Peyer's patch (tissue), 4 donors: ENCODE results near the gene PLCE1. TPM values are rescaled to one million over a fixed set of nuclear protein-coding genes. Genes with fewer than 3 reads are reported as not detected.

Experiments used
- DNase-seq, 3 donors: peaks; one replicate each; pipeline ENCODE4 v3.0.0-alpha.2; 2017 to 2019
- H3K27ac ChIP-seq, 4 donors: fragments of 200-600 bp; sonication (generic); one replicate each; pipeline ENCODE4 v1.5.1; 2016 to 2019
- H3K27me3 ChIP-seq, 2 donors: fragments of 200-600 bp; sonication (generic); one replicate each; pipeline ENCODE4 v1.5.1; 2019
- H3K36me3 ChIP-seq, 3 donors: fragments of 200-600 bp; sonication (generic); one replicate each; pipeline ENCODE4 v1.5.1; 2016 to 2019
- H3K4me1 ChIP-seq, 4 donors: fragments of 200-600 bp; sonication (generic); one replicate each; pipeline ENCODE4 v1.5.1; 2016 to 2019
- H3K4me3 ChIP-seq, 4 donors: fragments of 200-600 bp; sonication (generic); 1 replicate in 3 of 4; 2 replicates in 1 of 4; pipeline ENCODE4 v1.5.1; 2016 to 2019; ENCODE audit warnings: mild to moderate bottlenecking in 1 of 4
- H3K9me3 ChIP-seq, 4 donors: fragments of 200-600 bp; sonication (generic); one replicate each; pipeline ENCODE4 v1.5.1; 2016 to 2019; ENCODE audit warnings: mild to moderate bottlenecking in 1 of 4
- POLR2A ChIP-seq, 2 donors: fragments of 450-650 bp; IDR thresholded peaks; one replicate each; pipeline ENCODE4 v1.5.1; 2017; ENCODE audit warnings: antibody characterized with exemption in 2 of 2, mild to moderate bottlenecking in 2 of 2, moderate library complexity in 2 of 2
- total RNA-seq, 4 donors: library from RNA; depleted of rRNA; stranded (reverse); fragments of >200 nt; gene quantifications; one replicate each; pipeline ENCODE4 v1.1.0, GENCODE V29; 2016
- TF ChIP-seq, protein P1 (sequence below), 6 experiments: fragments of 450-650 bp in 4 of 6; fragments of 200-600 bp in 2 of 6; sonication (generic) in 1 of 6; IDR thresholded peaks; one replicate each; pipeline ENCODE4 v1.5.1; 2017 to 2019; ENCODE audit warnings: antibody characterized with exemption in 6 of 6, mild to moderate bottlenecking in 3 of 6, moderate library complexity in 1 of 6

The PLCE1 gene
- total RNA-seq, 4 donors from 2014 or later, result 15.4 to 42.9 (median 33.5) TPM

- no peak for TF ChIP-seq POLR2A (IDR thresholded peaks at IDR 0.05)
- TF ChIP-seq, protein P1, sequence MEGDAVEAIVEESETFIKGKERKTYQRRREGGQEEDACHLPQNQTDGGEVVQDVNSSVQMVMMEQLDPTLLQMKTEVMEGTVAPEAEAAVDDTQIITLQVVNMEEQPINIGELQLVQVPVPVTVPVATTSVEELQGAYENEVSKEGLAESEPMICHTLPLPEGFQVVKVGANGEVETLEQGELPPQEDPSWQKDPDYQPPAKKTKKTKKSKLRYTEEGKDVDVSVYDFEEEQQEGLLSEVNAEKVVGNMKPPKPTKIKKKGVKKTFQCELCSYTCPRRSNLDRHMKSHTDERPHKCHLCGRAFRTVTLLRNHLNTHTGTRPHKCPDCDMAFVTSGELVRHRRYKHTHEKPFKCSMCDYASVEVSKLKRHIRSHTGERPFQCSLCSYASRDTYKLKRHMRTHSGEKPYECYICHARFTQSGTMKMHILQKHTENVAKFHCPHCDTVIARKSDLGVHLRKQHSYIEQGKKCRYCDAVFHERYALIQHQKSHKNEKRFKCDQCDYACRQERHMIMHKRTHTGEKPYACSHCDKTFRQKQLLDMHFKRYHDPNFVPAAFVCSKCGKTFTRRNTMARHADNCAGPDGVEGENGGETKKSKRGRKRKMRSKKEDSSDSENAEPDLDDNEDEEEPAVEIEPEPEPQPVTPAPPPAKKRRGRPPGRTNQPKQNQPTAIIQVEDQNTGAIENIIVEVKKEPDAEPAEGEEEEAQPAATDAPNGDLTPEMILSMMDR (IDR thresholded peaks at IDR 0.05), result no peak
- DNase-seq, result no peak
- Histone ChIP-seq H3K9me3 (no peaks in the 10 kb centered on the region), H3K4me1 (peaks cover 0 to under 1% (median 0%) of the 10 kb centered on the region in 4 donors), H3K4me3 (no peak overlapping the region), H3K27me3 (no peaks in the 10 kb centered on the region), H3K36me3 (no peaks in the 10 kb centered on the region), H3K27ac (no peak overlapping the region)
These were observed 19.1 kb downstream of the PLCE1 start for GRCh38 chr10:94012834-94013233.

DNA sequence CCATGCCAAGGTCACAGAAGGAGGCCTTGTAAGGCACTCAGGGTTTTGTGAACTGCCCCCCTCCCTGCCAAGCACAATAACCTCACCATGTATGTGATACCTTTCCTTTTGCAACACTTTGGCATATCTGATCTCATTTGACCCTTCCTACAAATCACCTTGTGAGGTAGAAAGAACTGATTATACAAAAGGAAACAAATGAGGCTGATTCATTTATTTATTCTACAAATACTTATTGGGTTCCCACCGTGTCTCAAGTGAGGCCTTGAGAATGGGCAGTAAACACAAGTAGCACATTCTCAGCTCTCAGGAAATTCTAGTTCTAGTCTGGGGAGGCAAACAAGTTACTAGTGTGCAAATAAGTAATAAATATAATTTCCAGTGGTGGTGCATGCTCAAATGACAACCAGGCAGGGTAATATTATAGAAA is 19.6 kb downstream of the PLCE1 start:
- Histone ChIP-seq H3K4me3 (no peak overlapping the region), H3K27me3 (no peaks in the 10 kb centered on the region), H3K36me3 (no peaks in the 10 kb centered on the region), H3K4me1 (no peaks in the 10 kb centered on the region), H3K27ac (no peak overlapping the region), H3K9me3 (no peaks in the 10 kb centered on the region)
- DNase-seq, result no peak
- TF ChIP-seq POLR2A (IDR thresholded peaks at IDR 0.05), result no peak

- TF ChIP-seq, protein P1 (IDR thresholded peaks at IDR 0.05), result no peak
- TF ChIP-seq POLR2A (IDR thresholded peaks at IDR 0.05), result no peak
- DNase-seq, result no peak
- Histone ChIP-seq H3K4me3 (no peak overlapping the region), H3K4me1 (no peaks in the 10 kb centered on the region), H3K36me3 (no peaks in the 10 kb centered on the region), H3K27ac (no peak overlapping the region), H3K9me3 (no peaks in the 10 kb centered on the region), H3K27me3 (no peaks in the 10 kb centered on the region)
These were observed 20.6 kb downstream of the PLCE1 start for GRCh38 chr10:94014304-94014703.

GRCh38 chr10:94016727-94017714 is 23.3 kb downstream of the PLCE1 start:
- TF ChIP-seq, protein P1 (IDR thresholded peaks at IDR 0.05), result no peak
- no peak overlapping the region for H3K27ac ChIP-seq
- DNase-seq, result no peak
- H3K36me3 ChIP-seq, result no peaks in the 10 kb centered on the region
- H3K27me3 ChIP-seq, result no peaks in the 10 kb centered on the region
- H3K4me3 ChIP-seq, result no peak overlapping the region
- no peaks in the 10 kb centered on the region for H3K9me3 ChIP-seq
- no peaks in the 10 kb centered on the region for H3K4me1 ChIP-seq

DNA sequence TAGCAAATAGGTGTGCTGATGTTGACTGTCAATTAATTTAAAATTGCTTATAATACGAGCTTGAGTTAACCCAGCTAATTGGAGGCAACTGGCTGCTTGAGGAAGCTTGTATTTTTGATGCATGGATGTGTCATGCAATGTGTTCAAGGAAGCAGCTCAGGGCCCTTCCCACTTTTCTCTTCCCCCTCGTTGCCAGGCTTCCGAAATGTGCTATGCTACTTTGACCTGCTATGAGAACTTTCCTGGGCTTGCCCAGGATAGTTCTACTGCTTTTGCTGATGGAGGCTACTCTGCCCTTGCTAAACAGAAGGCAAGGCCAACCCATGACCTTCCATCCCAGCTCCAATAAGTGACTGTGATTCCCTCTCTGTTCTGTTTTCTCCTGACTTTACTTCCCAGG is 24.4 kb downstream of the PLCE1 start:
- no peak for TF ChIP-seq POLR2A (IDR thresholded peaks at IDR 0.05)
- TF ChIP-seq, protein P1 (IDR thresholded peaks at IDR 0.05), result no peak
- Histone ChIP-seq H3K27ac (no peak overlapping the region), H3K27me3 (no peaks in the 10 kb centered on the region), H3K4me1 (no peaks in the 10 kb centered on the region), H3K9me3 (no peaks in the 10 kb centered on the region), H3K36me3 (no peaks in the 10 kb centered on the region), H3K4me3 (no peak overlapping the region)
- no peak for DNase-seq

DNA sequence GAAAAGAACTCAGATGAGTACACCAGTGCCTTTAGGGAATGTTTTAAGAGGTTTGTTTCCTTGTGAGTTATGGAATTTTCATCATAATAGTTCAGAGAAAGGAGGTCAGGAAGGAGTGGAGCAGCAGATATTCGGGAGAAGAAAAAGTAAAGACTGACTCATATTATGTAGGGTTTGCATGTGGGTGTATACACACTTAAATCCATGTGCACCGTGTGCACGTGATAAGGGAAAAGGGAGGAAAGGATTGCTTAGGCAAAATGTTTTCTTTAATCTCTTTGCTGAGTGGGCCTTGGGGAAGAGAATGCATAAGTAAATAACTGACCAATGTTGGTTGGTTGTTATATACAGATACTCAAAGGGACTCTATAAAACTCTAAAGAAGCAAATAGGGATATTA is 30.2 kb downstream of the PLCE1 start:
- Histone ChIP-seq H3K4me1 (no peaks in the 10 kb centered on the region), H3K36me3 (no peaks in the 10 kb centered on the region), H3K9me3 (peaks cover 0 to 8% (median 0%) of the 10 kb centered on the region in 4 donors), H3K27me3 (no peaks in the 10 kb centered on the region), H3K27ac (no peak overlapping the region), H3K4me3 (no peak overlapping the region)
- no peak for DNase-seq
- TF ChIP-seq, protein P1 (IDR thresholded peaks at IDR 0.05), result no peak
- no peak for TF ChIP-seq POLR2A (IDR thresholded peaks at IDR 0.05)
